ENCODE results near the gene QARS1. TPM values are rescaled to one million over a fixed set of nuclear protein-coding genes. Genes with fewer than 3 reads are reported as not detected.

Gene QARS1
- 315 TPM for polyA plus RNA-seq (ENCODE audit: insufficient read length)
- long read RNA-seq, donor 1, transcript QARS-201 (24 exons, 2,827 nt), result major isoform, 26 of 96 reads
- long read RNA-seq, donor 1, transcript QARS-223 (4 exons, 679 nt), result minor isoform, 8 of 96 reads
- long read RNA-seq, donor 1, partial matches to known transcripts, result 44 of 96 reads
- long read RNA-seq, donor 1, other reads (novel, unspliced or antisense), result 6 of 96 reads
- long read RNA-seq, donor 2, transcript QARS-223 (4 exons, 679 nt), result minor isoform, 7 of 77 reads
- long read RNA-seq, donor 2, transcript QARS-201 (24 exons, 2,827 nt), result major isoform, 44 of 77 reads
- long read RNA-seq, donor 2, partial matches to known transcripts, result 16 of 77 reads
- long read RNA-seq, donor 2, other reads (novel, unspliced or antisense), result 0 of 77 reads
- long read RNA-seq, donor 3, transcript QARS-223 (4 exons, 679 nt), result minor isoform, 13 of 93 reads
- long read RNA-seq, donor 3, transcript QARS-201 (24 exons, 2,827 nt), result major isoform, 34 of 93 reads
- long read RNA-seq, donor 3, partial matches to known transcripts, result 37 of 93 reads
- long read RNA-seq, donor 3, other reads (novel, unspliced or antisense), result 0 of 93 reads
- long read RNA-seq, donor 4, partial matches to known transcripts, result 6 of 10 reads
- long read RNA-seq, donor 4, other reads (novel, unspliced or antisense), result 0 of 10 reads
- long read RNA-seq, donor 5, transcript QARS-223 (4 exons, 679 nt), result minor isoform, 13 of 112 reads
- long read RNA-seq, donor 5, transcript QARS-201 (24 exons, 2,827 nt), result major isoform, 41 of 112 reads
- long read RNA-seq, donor 5, partial matches to known transcripts, result 46 of 112 reads
- long read RNA-seq, donor 5, other reads (novel, unspliced or antisense), result 5 of 112 reads
- long read RNA-seq, donor 6, transcript QARS-201 (24 exons, 2,827 nt), result major isoform, 33 of 77 reads
- long read RNA-seq, donor 6, partial matches to known transcripts, result 30 of 77 reads
- long read RNA-seq, donor 6, other reads (novel, unspliced or antisense), result 0 of 77 reads
- long read RNA-seq, donor 7, transcript QARS-209 (23 exons, 2,362 nt), result minor isoform, 7 of 125 reads
- long read RNA-seq, donor 7, transcript QARS-201 (24 exons, 2,827 nt), result major isoform, 50 of 125 reads
- long read RNA-seq, donor 7, transcript QARS-218 (2 exons, 600 nt), result minor isoform, 9 of 125 reads
- long read RNA-seq, donor 7, transcript QARS-223 (4 exons, 679 nt), result minor isoform, 10 of 125 reads
- long read RNA-seq, donor 7, partial matches to known transcripts, result 32 of 125 reads
- long read RNA-seq, donor 7, other reads (novel, unspliced or antisense), result 8 of 125 reads
- long read RNA-seq, donor 8, transcript QARS-201 (24 exons, 2,827 nt), result major isoform, 18 of 23 reads
- long read RNA-seq, donor 8, partial matches to known transcripts, result 0 of 23 reads
- long read RNA-seq, donor 8, other reads (novel, unspliced or antisense), result 0 of 23 reads

- DNase-seq, result peak; percentile 95
These were observed at the start of gene QARS1 for GRCh38 chr3:49104427-49105291. Gene QARS1 (minus strand): TSS chr3:49104757. CDS start chr3:49104733, 24 bp downstream.

- DNase-seq, result no peak
These were observed 48.9 kb upstream of the QARS1 start for GRCh38 chr3:49153349-49153912.

- DNase-seq, result no peak
These were observed 47.1 kb upstream of the QARS1 start for GRCh38 chr3:49151610-49152009.

DNA sequence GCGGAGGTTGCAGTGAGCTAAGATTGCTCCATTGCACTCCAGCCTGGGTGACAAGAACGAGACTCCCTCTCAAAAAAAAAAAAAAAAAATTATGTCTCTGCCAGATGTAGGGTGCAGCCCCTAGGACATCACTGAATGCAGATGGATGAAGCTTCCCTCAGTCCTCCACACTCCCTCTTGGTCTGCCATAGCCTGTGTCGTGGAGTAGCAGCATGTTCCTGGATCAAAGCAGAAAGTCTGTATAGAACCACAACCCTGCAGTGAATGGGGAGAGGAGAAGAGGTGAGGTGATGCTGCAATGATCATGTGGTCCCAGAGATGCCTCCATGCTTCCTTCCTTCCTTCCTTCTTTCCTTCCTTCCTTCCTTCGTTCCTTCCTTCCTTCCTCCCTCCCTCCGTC, 43.6 kb upstream of the QARS1 start:
- no peak for DNase-seq

- no peak for DNase-seq
These were observed 35.5 kb upstream of the QARS1 start for GRCh38 chr3:49140080-49140479.

- DNase-seq, result no peak
These were observed 30.9 kb upstream of the QARS1 start for GRCh38 chr3:49135499-49135898.

GRCh38 chr3:49134471-49135265, 30.1 kb upstream of the QARS1 start:
- no peak for DNase-seq

DNA sequence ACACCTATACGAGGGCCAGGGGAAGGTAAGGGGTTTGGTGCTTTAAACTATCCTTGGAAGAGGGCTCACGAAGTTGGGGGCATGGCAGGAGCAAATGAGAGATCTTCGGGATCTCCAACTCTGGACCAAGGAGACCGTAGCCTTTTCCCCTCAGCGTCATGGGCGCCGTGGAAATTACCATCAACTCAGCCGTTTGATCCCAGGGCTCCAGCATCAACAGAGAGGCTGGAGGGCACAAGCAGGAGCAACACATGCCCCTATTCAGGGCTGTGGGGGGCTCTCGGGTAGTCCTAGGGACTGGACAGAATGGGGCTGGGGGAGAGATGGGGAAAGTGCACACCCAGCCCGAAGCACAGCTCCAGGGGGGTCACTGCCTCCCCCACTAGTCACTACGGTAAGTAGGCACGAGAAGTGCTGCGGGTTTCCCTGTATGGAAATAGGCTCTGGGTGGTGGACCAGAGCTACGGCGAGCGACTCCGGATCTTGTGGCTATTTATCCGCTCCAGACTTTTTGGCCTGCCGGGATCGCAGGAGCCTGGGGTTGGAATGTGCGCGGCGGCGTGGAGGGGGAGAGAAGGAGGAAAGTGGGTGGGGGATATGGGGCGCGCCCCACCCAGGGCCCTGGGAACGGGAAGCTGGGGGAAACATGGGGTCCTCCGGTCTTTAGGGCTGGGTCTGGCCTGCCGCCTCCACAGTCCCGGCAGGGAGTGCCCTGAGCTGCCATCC, 28.8 kb upstream of the QARS1 start:
- peak; percentile 88 for DNase-seq

- DNase-seq, result peak; percentile 85
These were observed 28.1 kb upstream of the QARS1 start, which contains the start of gene LAMB2 for GRCh38 chr3:49132437-49133225. Gene LAMB2 (minus strand): TSS chr3:49133050. CDS start chr3:49132867, 183 bp downstream.

DNA sequence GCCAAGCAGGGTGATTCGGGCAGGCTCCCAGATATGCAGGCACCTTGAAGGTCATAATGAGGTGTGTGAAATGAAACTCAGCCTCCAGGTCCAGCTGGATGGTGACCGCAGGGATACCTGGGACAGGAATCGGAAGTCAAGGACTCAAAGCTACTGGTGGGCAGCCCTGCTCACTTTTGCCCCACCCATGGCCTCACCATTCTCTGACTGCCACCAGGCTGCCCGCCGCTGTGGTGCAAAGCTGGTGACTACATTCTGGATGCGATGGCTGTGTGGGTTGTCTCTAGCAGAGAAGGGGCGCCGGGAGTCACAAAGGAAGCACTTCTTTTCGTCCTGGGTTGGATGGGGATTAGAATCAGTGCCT, 27.5 kb upstream of the QARS1 start:
- no peak for DNase-seq

DNA sequence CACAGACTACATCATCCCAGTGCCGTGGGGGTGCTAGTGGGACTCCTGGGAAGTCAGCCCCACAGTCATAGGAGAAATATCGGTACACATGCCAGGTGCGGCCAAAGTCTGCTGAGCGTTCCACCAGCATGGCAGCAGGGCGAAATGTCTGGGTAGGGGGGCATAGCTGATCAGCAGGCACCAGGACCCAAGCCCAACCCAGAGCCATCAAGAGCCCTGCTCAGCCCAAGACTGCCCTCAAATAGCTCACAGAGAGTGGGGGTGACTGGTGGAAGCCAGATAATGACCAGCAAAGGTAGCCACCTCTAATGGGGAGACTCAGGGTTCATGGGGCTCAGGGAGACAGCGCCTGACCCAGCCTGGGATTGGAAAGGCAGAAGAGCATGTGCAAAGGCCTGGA, 27.0 kb upstream of the QARS1 start:
- DNase-seq, result no peak

DNA sequence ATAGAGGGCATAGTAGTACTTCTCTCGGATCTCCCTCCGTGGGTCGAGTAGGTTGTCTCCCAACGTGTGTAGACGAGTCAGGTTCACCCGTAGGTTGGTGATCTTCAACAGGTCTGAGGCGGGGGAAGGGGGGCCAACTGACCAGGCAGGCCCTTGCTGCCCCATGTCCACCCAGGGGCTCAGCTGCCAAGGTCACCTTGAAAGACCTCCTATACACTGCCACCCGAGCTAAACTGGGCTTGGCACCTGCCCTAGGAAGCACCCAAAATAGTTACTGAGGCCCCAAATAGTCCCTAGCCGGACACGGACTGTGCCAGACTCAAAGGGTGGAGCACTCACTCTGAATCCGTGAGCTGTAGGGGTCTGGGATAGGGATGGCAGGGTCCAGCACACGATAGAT, 26.5 kb upstream of the QARS1 start:
- DNase-seq, result no peak

- DNase-seq, result no peak
These were observed 20.6 kb upstream of the QARS1 start for GRCh38 chr3:49124991-49125670.

GRCh38 chr3:49124203-49124602, 19.6 kb upstream of the QARS1 start:
- no peak for DNase-seq

DNA sequence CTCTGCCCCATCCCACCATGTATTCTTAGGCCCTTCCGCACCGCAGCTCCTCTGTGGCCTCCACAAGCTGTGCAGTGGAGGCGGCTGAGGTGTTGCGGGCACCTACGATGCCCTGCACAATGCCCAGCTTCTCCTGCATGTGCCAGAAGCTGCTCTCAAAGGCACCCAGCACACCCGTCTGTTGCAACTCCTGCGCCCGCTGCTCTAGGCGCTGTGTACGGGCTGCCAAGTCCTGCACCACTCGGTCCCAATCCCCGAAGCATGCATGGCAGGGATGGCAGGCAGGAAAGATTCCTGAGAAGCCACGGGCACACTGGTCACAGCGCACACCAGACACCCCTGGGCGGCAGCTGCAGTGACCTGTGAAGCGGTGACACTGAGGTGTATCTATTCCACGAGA, 19.1 kb upstream of the QARS1 start:
- DNase-seq, result no peak

DNA sequence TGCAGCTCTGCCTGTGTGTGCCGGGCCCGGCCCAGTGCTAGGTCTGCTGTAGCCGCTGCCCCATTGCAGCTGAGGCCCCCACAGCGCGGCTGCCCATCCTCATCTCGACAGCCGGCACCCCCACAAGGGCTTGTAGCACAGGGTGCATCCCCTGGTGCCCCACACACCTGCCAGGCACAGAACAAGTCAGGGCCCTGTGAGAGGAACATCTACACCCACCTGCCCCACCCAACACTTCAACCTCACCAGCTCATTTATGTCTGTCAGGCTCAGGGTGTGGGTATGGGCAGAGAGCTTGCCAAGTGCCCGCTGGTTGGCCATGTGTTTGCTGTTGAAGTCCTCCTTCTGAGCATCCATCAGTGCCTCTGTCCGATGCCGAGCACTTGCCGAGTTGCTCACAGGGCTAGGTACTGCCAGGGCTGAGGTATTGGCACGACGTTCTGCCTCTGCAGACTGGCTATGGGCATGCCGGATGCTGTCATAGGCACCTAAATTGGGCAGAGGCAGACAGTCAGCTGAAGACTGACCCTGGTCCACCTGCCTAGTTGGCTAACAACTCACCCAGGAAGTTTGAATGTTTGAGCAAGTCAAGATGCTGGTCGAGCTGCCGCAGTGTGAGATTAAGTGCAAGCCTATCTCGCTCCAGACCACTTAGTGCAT, 18.5 kb upstream of the QARS1 start:
- DNase-seq, result no peak

- DNase-seq, result no peak
These were observed 17.9 kb upstream of the QARS1 start for GRCh38 chr3:49122451-49122850.
